ENCODE results near the gene TRAP1.

DNA sequence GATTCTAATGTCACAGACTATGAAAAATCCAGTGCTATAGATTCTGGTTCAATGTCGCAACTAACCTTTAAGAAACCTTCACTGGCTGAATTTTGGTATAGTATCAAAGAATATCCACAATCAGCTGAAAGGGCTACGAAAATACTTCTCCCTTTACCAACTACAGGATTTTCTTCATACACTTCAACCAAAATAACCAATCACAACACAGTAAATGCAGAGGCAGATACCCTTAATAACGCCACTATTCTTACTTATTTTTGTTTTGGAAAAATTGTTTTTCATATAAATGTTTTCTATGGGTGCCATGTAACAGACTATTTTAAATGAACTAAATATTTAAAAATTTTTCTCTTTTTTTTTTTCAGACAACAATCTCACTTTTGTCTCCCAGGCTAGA, 48.9 kb upstream of the TRAP1 start:
- TF ChIP-seq, protein P1, sequence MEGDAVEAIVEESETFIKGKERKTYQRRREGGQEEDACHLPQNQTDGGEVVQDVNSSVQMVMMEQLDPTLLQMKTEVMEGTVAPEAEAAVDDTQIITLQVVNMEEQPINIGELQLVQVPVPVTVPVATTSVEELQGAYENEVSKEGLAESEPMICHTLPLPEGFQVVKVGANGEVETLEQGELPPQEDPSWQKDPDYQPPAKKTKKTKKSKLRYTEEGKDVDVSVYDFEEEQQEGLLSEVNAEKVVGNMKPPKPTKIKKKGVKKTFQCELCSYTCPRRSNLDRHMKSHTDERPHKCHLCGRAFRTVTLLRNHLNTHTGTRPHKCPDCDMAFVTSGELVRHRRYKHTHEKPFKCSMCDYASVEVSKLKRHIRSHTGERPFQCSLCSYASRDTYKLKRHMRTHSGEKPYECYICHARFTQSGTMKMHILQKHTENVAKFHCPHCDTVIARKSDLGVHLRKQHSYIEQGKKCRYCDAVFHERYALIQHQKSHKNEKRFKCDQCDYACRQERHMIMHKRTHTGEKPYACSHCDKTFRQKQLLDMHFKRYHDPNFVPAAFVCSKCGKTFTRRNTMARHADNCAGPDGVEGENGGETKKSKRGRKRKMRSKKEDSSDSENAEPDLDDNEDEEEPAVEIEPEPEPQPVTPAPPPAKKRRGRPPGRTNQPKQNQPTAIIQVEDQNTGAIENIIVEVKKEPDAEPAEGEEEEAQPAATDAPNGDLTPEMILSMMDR (IDR thresholded peaks at IDR 0.05) = no peak
- TF ChIP-seq POLR2A (IDR thresholded peaks at IDR 0.05) (no peak), POLR2AphosphoS5 (IDR thresholded peaks at IDR 0.05) (no peak), EP300 (IDR thresholded peaks at IDR 0.05) (no peak)

All from suprapubic skin (tissue), 4 donors.